Bronchial epithelial cell (primary cell): ENCODE data around the gene LRMDA. TPM values are rescaled to one million over a fixed set of nuclear protein-coding genes. Genes with fewer than 3 reads are reported as not detected.

ENCODE experiments used
- DNase-seq: peaks from one replicate; pipeline ENCODE4 v3.0.0-alpha.2; 2010; ENCODE audit warnings: low read depth
- FAIRE-seq: peaks from 2 replicates; lab custom pipeline; 2011; peaks lifted over from hg19 to GRCh38; lab: Jason Lieb, UNC
- H3K27me3 ChIP-seq: 2 replicates; pipeline ENCODE4 v1.5.1; 2011; ENCODE audit warnings: low read length; ENCODE audit not compliant: control insufficient read depth, insufficient read depth
- H3K36me3 ChIP-seq: 2 replicates; pipeline ENCODE4 v1.5.1; 2011; ENCODE audit warnings: low read length; ENCODE audit not compliant: control insufficient read depth, insufficient read depth
- H3K4me3 ChIP-seq: 2 replicates; pipeline ENCODE4 v1.5.1; 2011; ENCODE audit warnings: mild to moderate bottlenecking, low read depth, low read length, control low read depth
- total RNA-seq: library from RNA; depleted of rRNA; stranded (reverse); fragments of >200 nt; gene quantifications from 2 replicates; pipeline ENCODE4 v1.2.1, GENCODE V29; 2014
- TF ChIP-seq, protein P1 (sequence below): IDR thresholded peaks from 2 replicates; pipeline ENCODE4 v1.5.1; 2011; ENCODE audit warnings: mild to moderate bottlenecking, moderate library complexity, low read length, control low read depth, inconsistent platforms; ENCODE audit not compliant: insufficient read depth, severe bottlenecking

The LRMDA gene
- total RNA-seq, 1 donor from 2014 or later: 1.6 TPM

- no peak overlapping the region for H3K4me3 ChIP-seq
- no peaks in the 10 kb centered on the region for H3K27me3 ChIP-seq
- TF ChIP-seq, protein P1, sequence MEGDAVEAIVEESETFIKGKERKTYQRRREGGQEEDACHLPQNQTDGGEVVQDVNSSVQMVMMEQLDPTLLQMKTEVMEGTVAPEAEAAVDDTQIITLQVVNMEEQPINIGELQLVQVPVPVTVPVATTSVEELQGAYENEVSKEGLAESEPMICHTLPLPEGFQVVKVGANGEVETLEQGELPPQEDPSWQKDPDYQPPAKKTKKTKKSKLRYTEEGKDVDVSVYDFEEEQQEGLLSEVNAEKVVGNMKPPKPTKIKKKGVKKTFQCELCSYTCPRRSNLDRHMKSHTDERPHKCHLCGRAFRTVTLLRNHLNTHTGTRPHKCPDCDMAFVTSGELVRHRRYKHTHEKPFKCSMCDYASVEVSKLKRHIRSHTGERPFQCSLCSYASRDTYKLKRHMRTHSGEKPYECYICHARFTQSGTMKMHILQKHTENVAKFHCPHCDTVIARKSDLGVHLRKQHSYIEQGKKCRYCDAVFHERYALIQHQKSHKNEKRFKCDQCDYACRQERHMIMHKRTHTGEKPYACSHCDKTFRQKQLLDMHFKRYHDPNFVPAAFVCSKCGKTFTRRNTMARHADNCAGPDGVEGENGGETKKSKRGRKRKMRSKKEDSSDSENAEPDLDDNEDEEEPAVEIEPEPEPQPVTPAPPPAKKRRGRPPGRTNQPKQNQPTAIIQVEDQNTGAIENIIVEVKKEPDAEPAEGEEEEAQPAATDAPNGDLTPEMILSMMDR: no peak
- FAIRE-seq (no peak), DNase-seq (no peak)
- no peaks in the 10 kb centered on the region for H3K36me3 ChIP-seq
Observed at GRCh38 chr10:75875740-75876139, 444.3 kb downstream of the LRMDA start.

DNA sequence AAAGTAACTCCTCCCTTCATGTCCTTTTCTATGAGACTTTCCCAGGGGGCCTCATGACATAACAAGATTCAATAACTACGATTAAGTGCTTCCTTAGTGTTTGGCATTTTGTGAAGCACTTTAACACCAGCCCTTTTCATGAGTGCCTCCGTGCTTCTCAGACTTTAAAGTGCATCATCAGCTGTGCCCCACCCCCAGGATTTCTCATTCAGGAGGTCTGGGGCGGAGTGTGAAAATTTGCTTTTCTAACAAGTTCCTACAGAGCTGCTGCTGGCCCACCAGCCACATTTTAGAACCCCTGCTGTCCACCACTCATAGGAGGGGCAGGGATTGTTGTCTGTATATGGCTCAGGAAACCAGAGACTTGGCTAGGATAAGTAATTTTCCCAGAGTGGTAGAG lies 445.3 kb downstream of the LRMDA start:
- FAIRE-seq (no peak), DNase-seq (no peak)
- H3K27me3 ChIP-seq: no peaks in the 10 kb centered on the region
- H3K4me3 ChIP-seq: no peak overlapping the region
- TF ChIP-seq, protein P1: no peak
- H3K36me3 ChIP-seq: no peaks in the 10 kb centered on the region

GRCh38 chr10:75877877-75878276 lies 446.5 kb downstream of the LRMDA start:
- Histone ChIP-seq H3K4me3 (no peak overlapping the region), H3K36me3 (no peaks in the 10 kb centered on the region), H3K27me3 (no peaks in the 10 kb centered on the region)
- DNase-seq (no peak), FAIRE-seq (no peak)
- TF ChIP-seq, protein P1: no peak

- TF ChIP-seq, protein P1: no peak
- no peak overlapping the region for H3K4me3 ChIP-seq
- DNase-seq (no peak), FAIRE-seq (no peak)
- no peaks in the 10 kb centered on the region for H3K27me3 ChIP-seq
- no peaks in the 10 kb centered on the region for H3K36me3 ChIP-seq
Observed at GRCh38 chr10:75878586-75878985, 447.2 kb downstream of the LRMDA start.

- no peak overlapping the region for H3K4me3 ChIP-seq
- no peak for FAIRE-seq
- H3K27me3 ChIP-seq: no peaks in the 10 kb centered on the region
- no peak for DNase-seq
- H3K36me3 ChIP-seq: no peaks in the 10 kb centered on the region
- TF ChIP-seq, protein P1: no peak
Observed at GRCh38 chr10:75880031-75880775, 448.8 kb downstream of the LRMDA start.
